Measurements from ENCODE around the gene CPN2. TPM values are rescaled to one million over a fixed set of nuclear protein-coding genes. Genes with fewer than 3 reads are reported as not detected.
A peak's percentile ranks its signal among the peaks of the same experiment; 100 is the strongest.

Gene CPN2
- total RNA-seq, 1 experiment from 2014 or later: not detected

DNA sequence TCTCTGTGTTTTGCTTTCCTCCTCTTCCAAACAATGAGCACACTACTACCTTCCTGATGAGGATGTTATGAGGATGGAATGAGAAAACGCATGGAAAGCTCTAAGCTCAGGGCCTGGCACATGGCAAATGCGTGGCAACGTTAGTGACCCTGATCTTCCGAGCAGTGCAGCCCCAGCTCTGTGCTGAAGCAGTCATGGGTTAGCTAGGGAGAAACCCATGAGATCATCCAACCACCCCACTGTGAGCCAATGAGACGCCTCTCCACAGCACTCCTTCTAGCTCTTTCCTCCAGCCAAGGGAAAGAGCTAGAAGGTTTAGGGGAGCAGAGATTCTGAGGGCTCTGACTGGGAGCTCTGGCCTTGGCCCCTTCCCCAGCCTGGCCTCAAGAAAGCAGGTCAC, 4.5 kb downstream of the CPN2 start:
- no peaks in the 10 kb centered on the region for H3K9me3 Mint-ChIP-seq
- 0 out of 7 replicates have a peak overlapping the region, but pooled peaks of 1 of the 3 experiments have one; percentile 21 for H3K27ac Mint-ChIP-seq
- no peaks in the 10 kb centered on the region for H3K79me2 ChIP-seq (ENCODE audit: insufficient read depth, low read length)
- no peak overlapping the region for H4K8ac ChIP-seq (replicated peaks; ENCODE audit: insufficient read length, low read depth, low read length)
- no peak overlapping the region for H2BK5ac ChIP-seq (ENCODE audit: insufficient read length, low read length)
- no peak overlapping the region for H3K9ac ChIP-seq (ENCODE audit: extremely low read depth, insufficient read length, low read length)
- H2BK15ac ChIP-seq (ENCODE audit: low read depth, low read length): no peak overlapping the region
- H3K27me3 Mint-ChIP-seq (ENCODE audit: low read depth): peaks cover 24% of the 10 kb centered on the region
- no peak overlapping the region for H3K4ac ChIP-seq (ENCODE audit: low read depth, low read length)
- no peaks in the 10 kb centered on the region for H3K4me1 ChIP-seq (ENCODE audit: insufficient read depth, low read length)
- H3K4me3 Mint-ChIP-seq: no peak overlapping the region
- H3K18ac ChIP-seq (ENCODE audit: insufficient read length, low read depth, low read length): no peak overlapping the region
- no peak overlapping the region for H3K23ac ChIP-seq (ENCODE audit: insufficient read length, low read depth, low read length)
- no peak overlapping the region for H3K56ac ChIP-seq (ENCODE audit: insufficient read length, low read depth, low read length)
- no peak overlapping the region for H4K5ac ChIP-seq (ENCODE audit: insufficient read length, low read depth, low read length)
- no peak overlapping the region for H3K14ac ChIP-seq (ENCODE audit: insufficient read depth, low read length)
- TF ChIP-seq, protein P1, sequence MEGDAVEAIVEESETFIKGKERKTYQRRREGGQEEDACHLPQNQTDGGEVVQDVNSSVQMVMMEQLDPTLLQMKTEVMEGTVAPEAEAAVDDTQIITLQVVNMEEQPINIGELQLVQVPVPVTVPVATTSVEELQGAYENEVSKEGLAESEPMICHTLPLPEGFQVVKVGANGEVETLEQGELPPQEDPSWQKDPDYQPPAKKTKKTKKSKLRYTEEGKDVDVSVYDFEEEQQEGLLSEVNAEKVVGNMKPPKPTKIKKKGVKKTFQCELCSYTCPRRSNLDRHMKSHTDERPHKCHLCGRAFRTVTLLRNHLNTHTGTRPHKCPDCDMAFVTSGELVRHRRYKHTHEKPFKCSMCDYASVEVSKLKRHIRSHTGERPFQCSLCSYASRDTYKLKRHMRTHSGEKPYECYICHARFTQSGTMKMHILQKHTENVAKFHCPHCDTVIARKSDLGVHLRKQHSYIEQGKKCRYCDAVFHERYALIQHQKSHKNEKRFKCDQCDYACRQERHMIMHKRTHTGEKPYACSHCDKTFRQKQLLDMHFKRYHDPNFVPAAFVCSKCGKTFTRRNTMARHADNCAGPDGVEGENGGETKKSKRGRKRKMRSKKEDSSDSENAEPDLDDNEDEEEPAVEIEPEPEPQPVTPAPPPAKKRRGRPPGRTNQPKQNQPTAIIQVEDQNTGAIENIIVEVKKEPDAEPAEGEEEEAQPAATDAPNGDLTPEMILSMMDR (conservative IDR thresholded peaks at IDR 0.05): no peak
- H4K91ac ChIP-seq (ENCODE audit: insufficient read length, low read depth, low read length): no peak overlapping the region
- H3K27me3 ChIP-seq (ENCODE audit: insufficient read depth, low read length): no peaks in the 10 kb centered on the region; the same call in 1 of the 2 replicates
- no peak for DNase-seq
- H3K9me3 ChIP-seq (ENCODE audit: control insufficient read depth, low read depth, low read length): no peaks in the 10 kb centered on the region
- H3K4me2 ChIP-seq (ENCODE audit: insufficient read depth, insufficient read length, low read length): no peak overlapping the region
- no peak overlapping the region for H2BK120ac ChIP-seq (ENCODE audit: low read depth, low read length, poor library complexity, severe bottlenecking)
- no peak overlapping the region for H2AK5ac ChIP-seq (ENCODE audit: insufficient read length, low read length)
- H3K36me3 Mint-ChIP-seq (ENCODE audit: insufficient read depth in 1 of 3, low read depth in 3 of 3): no peaks in the 10 kb centered on the region
- H3K4me1 Mint-ChIP-seq: peaks cover 6 to 7% of the 10 kb centered on the region in 2 experiments
- no CpG with 5 or more reads among the region's 5 CpGs for WGBS (ENCODE audit: extremely low coverage, insufficient read length, low lambda C conversion rate)
- H2BK20ac ChIP-seq (ENCODE audit: low read depth, low read length, poor library complexity, severe bottlenecking): no peak overlapping the region
- no peak overlapping the region for H2BK12ac ChIP-seq (ENCODE audit: insufficient read length, low read depth, low read length)
- H3K27ac ChIP-seq (ENCODE audit: insufficient read length, low read depth, low read length): no peak overlapping the region
- H3T11ph ChIP-seq (ENCODE audit: low read length): no peak overlapping the region
- no peaks in the 10 kb centered on the region for H3K79me1 ChIP-seq (ENCODE audit: insufficient read depth, low read depth, low read length, poor library complexity, severe bottlenecking)
- H4K20me1 ChIP-seq (ENCODE audit: control insufficient read depth, insufficient read depth, insufficient read length): no peaks in the 10 kb centered on the region
- H3K23me2 ChIP-seq (ENCODE audit: insufficient read length, low read depth, low read length, poor library complexity, severe bottlenecking): no peaks in the 10 kb centered on the region
- H2AFZ ChIP-seq (ENCODE audit: low read length): no peak overlapping the region

All from H9 (cell line).